IPS DF 6.9 (cell line): ENCODE data around the gene DCUN1D2.

Experiments used
- DNase-seq: peaks from one replicate; pipeline ENCODE4 v3.0.0-alpha.2; 2013; ENCODE audit warnings: low read depth, low spot score
- H3K27ac ChIP-seq: one replicate; pipeline ENCODE4 v1.5.1; 2013; ENCODE audit warnings: low read length, control low read depth
- H3K27me3 ChIP-seq: 2 replicates; pipeline ENCODE4 v1.6.1; 2013; ENCODE audit warnings: mild to moderate bottlenecking, low read length; ENCODE audit not compliant: control insufficient read depth, insufficient read depth
- H3K36me3 ChIP-seq: 2 replicates; pipeline ENCODE4 v1.6.1; 2013; ENCODE audit warnings: low read length; ENCODE audit not compliant: control insufficient read depth, insufficient read depth
- H3K4me1 ChIP-seq: 2 replicates; pipeline ENCODE4 v1.6.1; 2013; ENCODE audit warnings: low read length; ENCODE audit not compliant: control insufficient read depth, insufficient read depth
- H3K4me3 ChIP-seq: 2 replicates; pipeline ENCODE4 v1.5.1; 2013; ENCODE audit warnings: mild to moderate bottlenecking, low read length
- H3K9me3 ChIP-seq: 2 replicates; pipeline ENCODE4 v1.6.1; 2013; ENCODE audit warnings: low read length, inconsistent platforms; ENCODE audit not compliant: control insufficient read depth, insufficient read depth
- WGBS: extraction: QIAGEN DNeasy Blood & Tissue Kit; methylation state at CpG from one replicate; pipeline ENCODE4 v1.1.7; 2013; ENCODE audit warnings: mixed read lengths, missing lambda C conversion rate; ENCODE audit not compliant: insufficient read length, insufficient coverage; 5-methylcytosine and 5-hydroxymethylcytosine counted together

The DCUN1D2 gene

GRCh38 chr13:113425941-113426590 is 64.4 kb downstream of the DCUN1D2 start:
- DNase-seq: no peak

GRCh38 chr13:113423520-113424163 is 66.9 kb downstream of the DCUN1D2 start:
- WGBS: no CpG with 5 or more reads among the region's 11 CpGs
- Histone ChIP-seq H3K27me3 (no peaks in the 10 kb centered on the region), H3K4me1 (no peaks in the 10 kb centered on the region), H3K4me3 (no peak overlapping the region), H3K9me3 (no peaks in the 10 kb centered on the region), H3K27ac (no peak overlapping the region), H3K36me3 (no peaks in the 10 kb centered on the region)
- DNase-seq: no peak

More at GRCh38 chr13:113425941-113426590, 64.4 kb downstream of the DCUN1D2 start:
- no peak overlapping the region for H3K27ac ChIP-seq
- no peak overlapping the region for H3K4me3 ChIP-seq
- no peaks in the 10 kb centered on the region for H3K4me1 ChIP-seq
- H3K9me3 ChIP-seq: no peaks in the 10 kb centered on the region
- H3K27me3 ChIP-seq: no peaks in the 10 kb centered on the region
- no peaks in the 10 kb centered on the region for H3K36me3 ChIP-seq
- WGBS: no CpG with 5 or more reads among the region's 22 CpGs

- WGBS: no CpG with 5 or more reads among the region's 26 CpGs
- Histone ChIP-seq H3K4me3 (no peak overlapping the region), H3K36me3 (no peaks in the 10 kb centered on the region), H3K27me3 (no peaks in the 10 kb centered on the region), H3K27ac (no peak overlapping the region), H3K4me1 (no peaks in the 10 kb centered on the region), H3K9me3 (no peaks in the 10 kb centered on the region)
- DNase-seq: no peak
Measured at GRCh38 chr13:113422807-113423519, 67.5 kb downstream of the DCUN1D2 start.

GRCh38 chr13:113421673-113422270 is 68.7 kb downstream of the DCUN1D2 start:
- DNase-seq: no peak
- Histone ChIP-seq H3K36me3 (no peaks in the 10 kb centered on the region), H3K27me3 (no peaks in the 10 kb centered on the region), H3K27ac (no peak overlapping the region), H3K4me3 (no peak overlapping the region), H3K9me3 (no peaks in the 10 kb centered on the region), H3K4me1 (no peaks in the 10 kb centered on the region)
- WGBS: no CpG with 5 or more reads among the region's 15 CpGs

GRCh38 chr13:113420833-113421600 is 69.5 kb downstream of the DCUN1D2 start:
- Histone ChIP-seq H3K36me3 (no peaks in the 10 kb centered on the region), H3K27ac (no peak overlapping the region), H3K27me3 (no peaks in the 10 kb centered on the region), H3K4me3 (no peak overlapping the region), H3K4me1 (no peaks in the 10 kb centered on the region), H3K9me3 (no peaks in the 10 kb centered on the region)
- DNase-seq: no peak
- WGBS: no CpG with 5 or more reads among the region's 38 CpGs

GRCh38 chr13:113420232-113420631 is 70.3 kb downstream of the DCUN1D2 start:
- Histone ChIP-seq H3K4me1 (no peaks in the 10 kb centered on the region), H3K9me3 (no peaks in the 10 kb centered on the region), H3K27me3 (no peaks in the 10 kb centered on the region), H3K27ac (no peak overlapping the region), H3K36me3 (no peaks in the 10 kb centered on the region), H3K4me3 (no peak overlapping the region)
- no peak for DNase-seq
- WGBS: no CpG with 5 or more reads among the region's 15 CpGs

GRCh38 chr13:113419531-113420193 is 70.8 kb downstream of the DCUN1D2 start:
- no peak overlapping the region for H3K27ac ChIP-seq
- H3K27me3 ChIP-seq: no peaks in the 10 kb centered on the region
- no peaks in the 10 kb centered on the region for H3K36me3 ChIP-seq
- no peaks in the 10 kb centered on the region for H3K4me1 ChIP-seq
- DNase-seq: no peak
- WGBS: no CpG with 5 or more reads among the region's 18 CpGs
- no peak overlapping the region for H3K4me3 ChIP-seq
- H3K9me3 ChIP-seq: no peaks in the 10 kb centered on the region

GRCh38 chr13:113418722-113419049 is 71.8 kb downstream of the DCUN1D2 start:
- Histone ChIP-seq H3K9me3 (no peaks in the 10 kb centered on the region), H3K36me3 (no peaks in the 10 kb centered on the region), H3K27me3 (no peaks in the 10 kb centered on the region), H3K27ac (no peak overlapping the region), H3K4me1 (no peaks in the 10 kb centered on the region), H3K4me3 (no peak overlapping the region)
- no CpG with 5 or more reads among the region's 1 CpG for WGBS
- DNase-seq: no peak

- no peaks in the 10 kb centered on the region for H3K36me3 ChIP-seq
- no peak overlapping the region for H3K27ac ChIP-seq
- no peak overlapping the region for H3K4me3 ChIP-seq
- H3K9me3 ChIP-seq: no peaks in the 10 kb centered on the region
- WGBS: no CpG with 5 or more reads among the region's 16 CpGs
- H3K4me1 ChIP-seq: no peaks in the 10 kb centered on the region
- H3K27me3 ChIP-seq: no peaks in the 10 kb centered on the region
- no peak for DNase-seq
Measured at GRCh38 chr13:113417836-113418721, 72.4 kb downstream of the DCUN1D2 start.
